Urinary bladder (tissue), 4 donors: ENCODE measurements around the gene RAB29. TPM values are rescaled to one million over a fixed set of nuclear protein-coding genes. Genes with fewer than 3 reads are reported as not detected.

Source experiments
- DNase-seq: peaks from one replicate; pipeline ENCODE4 v3.0.0-alpha.2; 2015; ENCODE audit errors: extremely low spot score
- H3K27ac ChIP-seq: one replicate; pipeline ENCODE4 v1.5.1; 2013; ENCODE audit warnings: low read depth, mild to moderate bottlenecking, moderate library complexity
- H3K36me3 ChIP-seq: one replicate; pipeline ENCODE4 v1.6.1; 2013; ENCODE audit warnings: mild to moderate bottlenecking, moderate library complexity; ENCODE audit not compliant: insufficient read depth
- H3K4me1 ChIP-seq: one replicate; pipeline ENCODE4 v1.6.1; 2013; ENCODE audit warnings: mild to moderate bottlenecking, moderate library complexity; ENCODE audit not compliant: insufficient read depth
- H3K4me3 ChIP-seq: one replicate; pipeline ENCODE4 v1.5.1; 2013; ENCODE audit warnings: low read depth, low read length
- WGBS: extraction: QIAGEN DNeasy Blood & Tissue Kit; methylation state at CpG from one replicate; pipeline ENCODE4 v1.1.7; 2013; 5-methylcytosine and 5-hydroxymethylcytosine counted together
- polyA plus RNA-seq: library from polyadenylated mRNA; stranded (reverse); fragments of 200-250 nt; gene quantifications from one replicate; pipeline ENCODE4 v1.2.3, GENCODE V29; 2013
- total RNA-seq: library from RNA; depleted of rRNA; stranded (reverse); fragments of >200 nt; gene quantifications from one replicate; pipeline ENCODE4 v1.2.3, GENCODE V29; 2014
- donor health status: healthy with polysubstance abuse.
- donor health status: healthy.

RAB29 gene
- total and polyA plus RNA-seq, 2 donors, result 5.1 to 24.1 TPM

- no peaks in the 10 kb centered on the region for H3K4me1 ChIP-seq
- no peak overlapping the region for H3K27ac ChIP-seq
- H3K36me3 ChIP-seq, result no peaks in the 10 kb centered on the region
- DNase-seq, result no peak
- 76% methylated on average over 5 of the region's 5 CpGs for WGBS
- no peak overlapping the region for H3K4me3 ChIP-seq
Measured at GRCh38 chr1:205805082-205805711, 29.9 kb upstream of the RAB29 start.

GRCh38 chr1:205804605-205805004, 29.3 kb upstream of the RAB29 start:
- WGBS, result 95% methylated on average over 2 of the region's 2 CpGs

GRCh38 chr1:205803986-205804385, 28.7 kb upstream of the RAB29 start:
- Histone ChIP-seq H3K27ac (no peak overlapping the region), H3K4me1 (no peaks in the 10 kb centered on the region), H3K36me3 (no peaks in the 10 kb centered on the region), H3K4me3 (no peak overlapping the region)
- WGBS, result 74% methylated on average over 4 of the region's 4 CpGs
- DNase-seq, result no peak

More at GRCh38 chr1:205804605-205805004, 29.3 kb upstream of the RAB29 start:
- no peaks in the 10 kb centered on the region for H3K36me3 ChIP-seq
- no peak overlapping the region for H3K27ac ChIP-seq
- DNase-seq, result no peak
- H3K4me1 ChIP-seq, result no peaks in the 10 kb centered on the region
- no peak overlapping the region for H3K4me3 ChIP-seq

GRCh38 chr1:205802060-205802459, 26.8 kb upstream of the RAB29 start:
- no peaks in the 10 kb centered on the region for H3K36me3 ChIP-seq
- WGBS, result 89% methylated on average over 8 of the region's 8 CpGs
- no peak overlapping the region for H3K27ac ChIP-seq
- DNase-seq, result no peak
- no peak overlapping the region for H3K4me3 ChIP-seq
- no peaks in the 10 kb centered on the region for H3K4me1 ChIP-seq

DNA sequence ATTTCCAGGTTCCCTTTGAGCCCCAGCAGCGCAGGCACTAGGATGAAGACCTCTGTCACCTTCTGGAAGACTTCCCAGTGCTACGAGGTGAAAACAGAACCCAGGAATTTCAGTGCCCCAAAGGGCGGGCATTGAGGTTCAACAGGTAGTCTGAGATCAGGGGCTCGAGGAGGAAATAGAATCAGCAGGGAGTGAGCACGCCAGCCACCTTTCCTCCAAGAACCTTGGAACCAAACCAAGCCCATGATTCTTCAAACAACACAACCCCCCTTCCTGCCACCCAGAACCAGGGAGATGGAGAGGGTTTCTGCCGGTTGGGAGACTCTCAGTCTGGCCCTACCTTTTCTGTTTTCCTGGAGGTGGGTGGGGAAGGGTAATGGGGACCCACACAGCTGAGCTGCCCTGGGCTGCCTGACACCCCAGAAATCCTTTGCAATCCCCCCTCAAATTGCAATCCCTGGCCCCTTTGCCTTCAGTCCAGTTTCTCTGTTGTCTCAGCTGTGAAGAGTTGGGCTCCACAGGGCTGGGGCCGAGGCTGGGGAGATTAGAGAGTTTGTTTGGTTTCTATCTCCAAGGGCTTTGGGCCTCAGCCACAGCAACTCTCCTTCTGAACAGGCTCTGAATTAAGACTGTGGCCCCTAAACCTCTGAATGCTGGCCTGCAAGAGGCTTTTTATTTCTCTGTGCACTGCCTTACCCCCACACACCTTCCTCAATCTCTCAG, 25.9 kb upstream of the RAB29 start:
- DNase-seq, result no peak
- Histone ChIP-seq H3K27ac (no peak overlapping the region), H3K36me3 (no peaks in the 10 kb centered on the region), H3K4me3 (no peak overlapping the region), H3K4me1 (no peaks in the 10 kb centered on the region)
- 54% methylated on average over 7 of the region's 7 CpGs for WGBS

GRCh38 chr1:205800427-205800826, 25.1 kb upstream of the RAB29 start:
- H3K36me3 ChIP-seq, result no peaks in the 10 kb centered on the region
- H3K4me1 ChIP-seq, result no peaks in the 10 kb centered on the region
- DNase-seq, result no peak
- WGBS, result 71% methylated on average over 7 of the region's 7 CpGs
- H3K27ac ChIP-seq, result no peak overlapping the region
- no peak overlapping the region for H3K4me3 ChIP-seq

GRCh38 chr1:205798577-205798976, 23.3 kb upstream of the RAB29 start:
- H3K4me1 ChIP-seq, result no peaks in the 10 kb centered on the region
- DNase-seq, result no peak
- WGBS, result 88% methylated on average over 5 of the region's 5 CpGs
- no peaks in the 10 kb centered on the region for H3K36me3 ChIP-seq
- H3K4me3 ChIP-seq, result no peak overlapping the region
- H3K27ac ChIP-seq, result no peak overlapping the region

DNA sequence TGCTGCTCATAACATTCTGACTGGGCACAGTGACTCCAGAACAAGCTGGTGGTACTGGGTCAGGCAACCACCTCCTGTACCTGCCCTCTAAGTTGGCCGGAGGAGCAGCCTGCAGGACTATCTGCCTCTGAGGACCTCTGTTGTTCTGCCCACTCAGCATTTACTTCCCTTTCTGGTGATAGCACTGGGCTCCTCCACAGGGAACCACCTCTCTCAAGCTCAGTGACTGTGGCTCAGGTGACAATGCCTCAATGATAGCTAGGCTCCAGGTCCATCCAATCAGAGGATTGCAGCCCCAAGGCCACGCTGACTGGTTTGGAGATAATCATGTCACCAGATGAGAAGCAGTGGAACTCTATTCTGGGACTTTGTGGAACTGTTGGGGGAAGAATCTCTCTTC, 21.9 kb upstream of the RAB29 start:
- H3K36me3 ChIP-seq, result no peaks in the 10 kb centered on the region

GRCh38 chr1:205794011-205794730, 18.9 kb upstream of the RAB29 start:
- DNase-seq, result no peak
- no peaks in the 10 kb centered on the region for H3K36me3 ChIP-seq

More for the DNA sequence above, 21.9 kb upstream of the RAB29 start:
- no peak overlapping the region for H3K27ac ChIP-seq
- H3K4me3 ChIP-seq, result no peak overlapping the region
- WGBS, result 98% methylated on average over 2 of the region's 2 CpGs
- no peak for DNase-seq
- H3K4me1 ChIP-seq, result no peaks in the 10 kb centered on the region

DNA sequence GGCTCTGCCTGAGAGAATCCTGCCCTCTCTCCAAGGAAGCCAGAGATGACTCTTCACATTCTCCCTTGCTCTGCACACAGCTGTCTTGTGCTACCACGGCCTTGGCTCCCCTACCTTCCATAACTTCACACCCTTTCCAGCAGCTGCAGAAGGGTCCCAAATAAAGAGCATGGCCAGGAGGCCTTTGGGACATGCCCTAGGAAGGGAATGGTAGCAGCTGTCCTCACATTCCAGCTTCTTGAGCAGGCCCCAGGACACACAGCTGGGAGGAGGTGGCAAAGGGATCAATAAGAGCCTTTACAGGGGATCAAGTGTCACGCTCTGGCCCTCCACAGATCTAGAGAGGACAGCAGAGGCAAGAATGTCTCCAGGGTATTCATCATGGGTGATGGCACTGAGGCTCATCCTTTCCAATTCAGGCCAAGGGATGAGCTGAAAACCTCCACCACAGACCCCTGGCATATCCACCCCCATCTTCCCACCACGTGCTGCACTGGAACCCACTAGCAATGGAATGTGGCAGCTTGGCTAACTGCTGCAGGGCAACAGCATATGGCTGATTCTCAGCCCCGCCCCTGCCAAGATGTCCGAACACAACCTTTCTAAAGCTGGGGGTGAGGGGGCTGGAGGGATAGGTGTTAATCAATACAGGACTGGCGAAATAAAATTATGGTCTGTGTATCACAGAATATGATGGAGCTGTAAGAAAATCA, 17.8 kb upstream of the RAB29 start:
- no peaks in the 10 kb centered on the region for H3K4me1 ChIP-seq
- 78% methylated on average over 6 of the region's 6 CpGs for WGBS
- H3K4me3 ChIP-seq, result no peak overlapping the region
- H3K36me3 ChIP-seq, result no peaks in the 10 kb centered on the region
- H3K27ac ChIP-seq, result no peak overlapping the region
- DNase-seq, result no peak

More at GRCh38 chr1:205794011-205794730, 18.9 kb upstream of the RAB29 start:
- Histone ChIP-seq H3K27ac (no peak overlapping the region), H3K4me1 (no peaks in the 10 kb centered on the region), H3K4me3 (no peak overlapping the region)
- WGBS, result 62% methylated on average over 5 of the region's 5 CpGs

- Histone ChIP-seq H3K27ac (no peak overlapping the region), H3K4me3 (no peak overlapping the region), H3K36me3 (no peaks in the 10 kb centered on the region), H3K4me1 (no peaks in the 10 kb centered on the region)
- WGBS, result 76% methylated on average over 8 of the region's 8 CpGs
- DNase-seq, result no peak
Measured at GRCh38 chr1:205792481-205792881, 17.2 kb upstream of the RAB29 start.

- WGBS, result 67% methylated on average over 5 of the region's 5 CpGs
- Histone ChIP-seq H3K36me3 (no peaks in the 10 kb centered on the region), H3K4me3 (no peak overlapping the region), H3K4me1 (no peaks in the 10 kb centered on the region), H3K27ac (no peak overlapping the region)
- DNase-seq, result no peak
Measured at GRCh38 chr1:205791568-205792180, 16.4 kb upstream of the RAB29 start.

DNA sequence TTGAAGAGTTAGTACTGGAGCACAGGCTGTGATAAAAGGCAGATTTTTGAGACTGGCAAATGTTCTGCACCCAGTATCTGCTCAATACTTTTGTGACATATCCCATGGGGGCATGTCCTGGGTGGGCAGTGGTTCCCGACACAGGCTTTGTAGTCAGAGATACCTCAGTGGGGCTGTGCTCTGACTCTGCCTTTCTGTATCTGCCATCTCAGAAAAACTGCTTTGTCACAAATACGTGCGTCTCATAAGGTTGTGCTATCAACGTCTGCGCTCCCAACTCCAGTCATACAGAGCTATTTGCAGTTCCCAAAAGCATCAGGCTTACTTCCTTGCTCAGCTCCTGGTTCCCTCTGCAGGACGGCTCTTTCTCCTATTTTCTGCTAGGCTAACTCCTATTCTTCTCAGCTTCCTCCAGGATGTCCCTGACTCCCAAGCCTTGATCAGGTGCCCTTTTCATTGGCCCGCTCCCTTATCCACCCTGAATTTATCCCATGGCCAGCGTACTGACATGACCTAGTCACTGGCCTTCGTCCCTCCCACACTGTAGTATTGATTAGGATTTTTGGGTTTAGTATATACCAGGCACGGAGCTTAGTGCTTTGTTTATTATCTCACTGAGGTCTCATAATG, 12.1 kb upstream of the RAB29 start:
- no peaks in the 10 kb centered on the region for H3K36me3 ChIP-seq
- H3K4me1 ChIP-seq, result no peaks in the 10 kb centered on the region
- 67% methylated on average over 10 of the region's 10 CpGs for WGBS

More for the DNA sequence above, 12.1 kb upstream of the RAB29 start:
- no peak overlapping the region for H3K27ac ChIP-seq
- H3K4me3 ChIP-seq, result no peak overlapping the region
- DNase-seq, result no peak
